Activated T-cell treated with anti-CD3 and anti-CD28 coated beads for 1 hour (primary cell): ENCODE measurements around the gene TCF23.
"Not testable (repeated sequence)": the region's sequence is repeated elsewhere in the genome, so short reads cannot be mapped to it uniquely, and the experiment has no call there.

Source experiments
- DNase-seq: peaks from one replicate; pipeline ENCODE4 v3.0.0-alpha.2; 2020; ENCODE audit warnings: low read depth

Gene TCF23

DNA sequence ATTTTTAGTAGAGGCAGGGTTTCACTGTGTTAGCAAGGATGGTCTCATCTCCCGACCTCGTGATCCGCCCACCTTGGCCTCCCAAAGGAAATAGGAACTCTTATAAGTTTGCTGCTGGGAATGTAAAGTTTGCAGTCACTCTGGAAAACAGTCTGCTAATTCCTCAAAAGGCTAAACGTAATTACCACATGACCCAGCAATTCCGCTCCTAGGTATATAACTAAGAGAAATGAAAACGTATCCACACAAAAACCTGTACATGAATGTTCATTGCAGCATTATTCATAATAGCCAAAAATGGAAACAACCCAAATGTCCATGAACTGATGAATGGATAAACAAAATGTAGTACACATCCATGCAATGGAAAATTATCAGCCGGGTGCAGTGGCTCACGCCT is 41.2 kb downstream of the TCF23 start:
- no peak for DNase-seq

DNA sequence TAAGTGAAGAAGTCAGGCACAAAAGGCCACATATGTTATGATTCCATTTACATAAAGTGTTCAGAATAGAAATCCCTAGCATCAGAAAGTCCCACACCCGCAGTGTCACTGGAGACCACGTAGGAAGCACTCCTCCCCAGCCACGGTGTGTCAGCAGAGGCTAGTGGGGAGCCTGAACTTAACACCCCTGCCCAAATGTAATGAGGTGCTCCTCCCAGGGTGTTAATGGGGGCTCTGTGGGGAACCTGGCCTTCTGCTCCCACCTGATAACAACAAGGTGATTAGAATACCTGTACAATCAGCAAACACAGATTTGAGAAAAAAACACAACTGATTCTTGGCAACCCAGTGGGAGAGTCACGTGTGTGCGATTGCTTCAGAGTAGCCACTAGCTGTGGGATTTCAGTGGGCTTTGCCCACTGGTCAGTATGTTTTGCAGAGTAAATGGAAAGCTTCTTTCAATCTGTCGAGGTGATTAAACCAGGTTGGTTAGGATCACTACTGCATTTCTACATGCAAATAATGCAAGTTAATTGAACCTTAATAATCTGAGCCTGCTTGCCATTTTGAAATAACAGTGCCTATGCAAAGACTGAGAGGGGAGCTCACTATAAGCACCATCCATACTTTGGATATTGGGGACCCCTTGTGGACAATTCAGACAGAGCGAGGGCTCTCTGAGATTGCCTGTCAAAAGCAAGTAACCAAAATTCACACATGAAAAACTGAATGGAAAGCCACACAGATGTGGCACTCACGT is 42.4 kb downstream of the TCF23 start:
- DNase-seq, result no peak

DNA sequence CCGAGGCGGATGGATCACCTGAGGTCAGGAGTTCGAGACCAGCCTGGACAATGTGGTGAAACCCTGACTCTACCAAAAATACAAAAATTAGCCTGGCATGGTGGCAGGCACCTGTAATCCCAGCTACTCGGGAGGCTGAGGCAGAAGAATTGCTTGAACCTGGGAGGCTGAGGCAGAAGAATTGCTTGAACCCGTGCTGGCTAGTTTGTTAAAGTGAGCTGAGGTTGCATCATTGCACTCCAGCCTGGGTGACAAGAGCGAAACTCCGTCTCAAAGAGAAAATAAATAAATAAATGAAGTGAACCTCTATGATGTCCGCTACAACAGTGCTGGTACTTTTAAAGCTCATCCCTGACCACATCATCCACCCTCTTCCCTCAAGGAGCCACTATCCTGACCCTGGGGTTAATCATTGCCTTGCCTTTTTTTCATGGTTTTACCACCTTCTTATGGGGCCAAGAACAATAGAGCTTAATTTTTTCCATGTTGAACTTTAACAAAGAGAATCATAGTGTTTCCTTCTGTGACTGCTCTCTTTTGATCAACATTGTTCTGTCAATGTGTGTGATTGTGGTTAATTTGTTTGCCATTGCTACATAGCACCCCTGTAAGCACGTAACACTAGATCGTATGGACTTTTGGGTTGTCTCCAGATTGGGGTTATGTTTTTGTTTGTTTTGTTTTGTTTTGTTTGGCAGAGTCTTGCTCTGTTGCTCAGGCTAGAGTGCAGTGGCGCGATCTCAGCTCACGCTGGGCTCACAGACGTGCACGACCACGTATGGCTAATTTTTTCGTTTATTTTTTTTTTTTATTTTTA is 45.9 kb downstream of the TCF23 start:
- no peak for DNase-seq

DNA sequence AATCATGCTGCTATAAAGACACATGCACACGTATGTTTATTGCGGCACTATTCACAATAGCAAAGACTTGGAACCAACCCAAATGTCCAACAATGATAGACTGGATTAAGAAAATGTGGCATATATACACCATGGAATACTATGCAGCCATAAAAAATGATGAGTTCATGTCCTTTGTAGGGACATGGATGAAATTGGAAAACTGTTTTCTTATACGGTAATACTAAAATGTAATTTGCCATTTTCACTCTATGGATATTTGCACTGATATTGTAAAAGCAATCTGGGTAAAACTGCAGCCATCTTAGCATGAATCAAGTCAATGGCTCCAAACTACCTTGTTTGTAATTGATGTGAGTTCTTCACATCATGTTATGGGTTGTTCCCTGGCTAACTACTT is 47.0 kb downstream of the TCF23 start:
- DNase-seq, result not testable (repeated sequence)

DNA sequence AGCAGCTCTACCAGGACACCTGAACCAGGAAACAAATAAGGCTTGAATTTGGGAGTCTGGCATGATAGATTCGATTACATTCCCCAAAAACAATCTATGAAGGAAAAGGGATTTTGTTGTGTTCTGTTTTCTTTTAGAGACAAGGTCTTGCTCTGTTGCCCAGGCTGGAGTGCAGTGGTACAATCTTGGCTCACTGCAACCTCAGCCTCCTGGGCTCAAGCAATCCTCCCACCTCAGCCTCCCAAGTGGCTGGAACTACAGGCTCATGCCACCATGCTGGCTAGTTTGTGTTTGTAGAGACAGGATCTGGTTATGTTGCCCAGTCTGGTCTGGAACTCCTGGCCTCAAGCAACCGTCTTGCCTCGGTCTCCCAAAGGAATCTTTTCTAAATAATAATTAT is 49.3 kb downstream of the TCF23 start:
- DNase-seq, result not testable (repeated sequence)

DNA sequence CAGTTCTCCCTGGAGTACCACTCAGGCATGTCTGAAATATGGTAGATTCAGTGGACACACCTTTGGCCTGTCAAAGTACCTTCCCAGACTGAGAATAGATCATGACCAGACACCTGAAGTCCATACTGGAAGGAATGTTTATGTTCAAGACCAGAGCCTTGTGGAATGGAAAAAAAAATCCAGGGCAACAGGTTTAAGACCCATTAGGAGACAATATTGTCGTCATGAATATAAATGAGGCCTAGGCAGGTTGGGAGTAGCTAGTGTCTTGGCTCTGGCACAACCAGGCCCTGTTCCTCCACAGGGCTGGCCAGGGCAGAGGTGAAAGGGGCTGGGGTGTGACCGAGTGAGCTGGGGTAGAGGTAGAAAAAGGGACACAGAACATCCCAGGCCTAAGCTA is 49.8 kb downstream of the TCF23 start:
- no peak for DNase-seq

DNA sequence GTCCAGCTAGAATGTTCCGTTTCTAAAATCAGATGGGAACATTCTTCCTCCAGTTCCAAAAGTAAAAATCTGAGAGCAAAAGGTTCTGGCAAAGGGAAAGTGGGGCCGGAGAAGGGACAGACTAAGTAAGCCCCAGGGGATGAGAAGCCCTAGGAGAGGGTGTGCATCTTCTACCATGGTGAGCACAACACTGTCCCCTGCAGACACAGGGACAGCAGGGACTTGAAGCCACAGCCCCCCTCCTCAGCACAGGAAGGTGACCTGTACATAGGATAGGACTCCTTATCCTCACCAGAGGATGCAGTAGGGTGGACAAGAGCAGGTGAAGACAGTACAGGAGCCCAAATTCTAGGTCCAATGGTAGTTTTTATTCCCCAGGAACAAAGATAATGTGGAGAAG is 50.4 kb downstream of the TCF23 start:
- no peak for DNase-seq

DNA sequence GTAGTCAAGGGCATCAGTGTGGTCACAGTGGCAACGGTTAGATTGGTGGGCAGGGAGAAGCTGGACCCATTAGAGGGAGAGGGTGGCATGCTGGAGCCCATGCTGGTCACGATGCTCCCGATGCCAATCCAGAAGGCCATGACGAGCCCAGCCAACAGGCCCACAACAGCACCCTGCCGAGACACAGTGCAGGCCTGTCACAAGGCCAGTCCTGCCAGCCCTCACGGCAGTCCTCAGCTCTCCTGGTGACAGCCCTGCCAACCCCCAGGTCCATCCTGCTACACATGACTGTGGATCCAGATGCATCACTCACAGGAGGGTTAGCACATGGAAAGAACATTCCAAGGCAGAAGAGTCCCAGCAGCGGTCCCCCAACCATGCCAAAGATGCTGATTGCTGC is 52.9 kb downstream of the TCF23 start:
- DNase-seq, result no peak

DNA sequence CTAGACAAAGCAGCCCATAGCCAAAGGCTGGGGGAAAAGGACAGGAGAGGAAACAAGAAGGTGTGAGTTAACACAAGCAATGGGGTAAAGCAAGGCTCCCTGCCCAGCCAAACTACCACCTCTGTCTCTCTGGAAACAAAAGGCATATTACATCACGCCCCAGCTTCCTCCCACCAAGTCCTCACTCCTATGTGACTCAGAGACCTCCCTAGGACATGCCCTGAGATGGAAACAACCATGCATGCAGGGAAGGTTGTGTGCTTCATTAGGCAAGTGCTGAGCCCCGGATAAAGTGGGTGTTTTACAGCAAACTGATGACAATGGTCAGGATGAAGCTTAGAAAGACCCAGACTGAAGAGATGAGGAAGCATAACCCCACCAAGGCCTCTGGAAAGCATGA is 54.0 kb downstream of the TCF23 start:
- no peak for DNase-seq

DNA sequence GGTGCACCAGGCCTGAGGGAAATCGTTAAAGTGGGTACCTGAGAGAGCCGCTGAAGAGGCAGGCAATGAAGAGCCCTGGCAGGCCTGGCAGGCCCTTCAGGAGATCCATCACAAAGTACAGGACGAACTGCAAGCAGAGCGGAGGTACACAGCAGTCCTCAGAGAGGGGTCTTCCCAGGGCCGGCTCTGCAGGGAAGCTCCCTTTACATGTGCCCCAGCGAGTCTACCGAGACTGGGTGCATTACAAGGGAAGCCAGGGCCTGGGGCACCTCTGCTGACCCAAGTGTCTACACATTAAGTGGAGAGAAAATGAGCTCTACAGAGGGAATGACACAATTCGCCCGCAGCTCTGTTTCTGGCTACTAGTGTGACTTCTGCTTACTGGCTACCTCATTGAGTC is 54.9 kb downstream of the TCF23 start:
- no peak for DNase-seq

DNA sequence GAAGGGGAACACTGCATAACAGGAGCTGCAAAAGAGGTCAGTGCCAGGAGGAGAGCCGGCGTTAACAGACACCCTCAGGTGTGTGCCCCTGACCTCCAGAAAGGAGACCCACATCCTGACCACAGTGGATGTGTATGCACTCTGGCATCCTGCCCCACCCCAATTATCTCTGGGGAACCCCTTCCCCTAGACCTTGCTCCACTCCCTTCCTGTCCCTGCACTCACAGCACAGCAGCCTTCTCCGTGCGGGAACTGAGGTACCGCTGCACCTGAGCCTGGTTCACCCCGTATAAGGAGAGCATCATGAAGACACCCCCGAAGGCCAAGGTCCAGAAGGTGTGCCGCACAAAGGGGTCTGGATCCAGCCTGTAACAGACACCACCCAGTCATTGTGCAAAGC is 55.8 kb downstream of the TCF23 start:
- no peak for DNase-seq

DNA sequence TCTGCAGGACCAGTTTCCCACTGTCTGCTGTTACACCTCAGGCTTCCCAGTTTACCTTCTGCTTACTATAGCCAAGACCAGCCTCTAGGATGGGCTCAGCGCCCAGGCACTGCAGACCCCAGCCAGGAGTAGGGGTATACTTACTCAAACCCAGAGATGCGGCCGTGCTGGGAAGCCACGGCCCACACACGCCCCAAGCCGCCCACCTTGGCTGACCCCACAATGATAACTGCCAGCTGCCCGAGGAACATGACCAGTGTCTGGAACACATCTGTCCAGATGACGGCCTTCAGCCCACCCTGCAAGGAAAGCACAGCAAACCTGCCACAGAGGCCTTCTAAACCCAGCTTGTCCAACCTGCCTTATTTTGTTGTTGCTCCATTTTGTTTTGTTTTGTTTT is 56.4 kb downstream of the TCF23 start:
- DNase-seq, result no peak

DNA sequence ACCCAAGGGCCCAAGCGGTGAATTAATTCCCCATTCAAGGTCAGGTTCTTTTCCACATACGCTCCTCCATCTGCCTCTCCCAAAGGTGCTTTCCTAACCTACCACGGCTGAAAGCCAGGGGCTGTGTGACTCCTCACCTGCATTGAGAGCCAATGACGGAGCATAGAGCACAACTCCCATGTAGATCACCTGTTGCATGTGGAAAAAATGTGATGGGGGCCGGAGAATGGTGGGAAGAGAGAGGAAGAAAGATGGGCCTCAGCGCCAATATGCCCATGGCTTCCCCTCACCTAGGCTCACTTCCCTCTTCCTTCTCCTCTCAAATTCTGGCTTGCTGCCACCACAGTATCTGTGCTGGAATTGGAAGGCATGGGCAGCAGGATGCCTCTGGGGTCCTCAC is 57.5 kb downstream of the TCF23 start:
- no peak for DNase-seq
